CD4-positive, CD25-positive, alpha-beta regulatory T cell (primary cell): ENCODE results near the gene SV2B. TPM values are rescaled to one million over a fixed set of nuclear protein-coding genes. Genes with fewer than 3 reads are reported as not detected.

Source experiments
- ATAC-seq, 2 donors: fragments of 150-1000 bp; cut with Tn5 transposase; one replicate each; pipeline ENCODE4 v1.10.0; 2021; ENCODE audit warnings: low read depth in 2 of 2, moderate number of reproducible peaks in 2 of 2, moderate library complexity in 1 of 2
- DNase-seq, 3 donors: peaks; one replicate each; pipeline versions ENCODE4 v3.0.0 to v3.0.0-alpha.2; 2012 to 2022; ENCODE audit warnings: mixed read lengths in 1 of 3
- H3K27ac ChIP-seq: one replicate; pipeline ENCODE4 v1.7.0; 2013; ENCODE audit warnings: mild to moderate bottlenecking, low read length; ENCODE audit not compliant: insufficient read depth, poor library complexity, severe bottlenecking
- H3K27me3 ChIP-seq: one replicate; pipeline ENCODE4 v1.7.0; 2013; ENCODE audit warnings: low read length; ENCODE audit not compliant: control insufficient read depth, insufficient read depth
- H3K36me3 ChIP-seq: one replicate; pipeline ENCODE4 v1.7.0; 2013; ENCODE audit warnings: mild to moderate bottlenecking, low read length, moderate library complexity; ENCODE audit not compliant: control insufficient read depth, insufficient read depth
- H3K4me1 ChIP-seq: 2 replicates; pipeline ENCODE4 v1.7.0; 2013; ENCODE audit warnings: mild to moderate bottlenecking, low read length; ENCODE audit not compliant: insufficient read depth, control insufficient read depth, poor library complexity, severe bottlenecking
- H3K4me3 ChIP-seq: one replicate; pipeline ENCODE4 v1.7.0; 2013; ENCODE audit warnings: low read depth, mild to moderate bottlenecking, low read length, moderate library complexity
- H3K9me3 ChIP-seq, 2 experiments: 1 replicate in 1 of 2; 2 replicates in 1 of 2; pipeline ENCODE4 v1.7.0; 2013; ENCODE audit warnings: low read length in 2 of 2, mild to moderate bottlenecking in 1 of 2, moderate library complexity in 1 of 2; ENCODE audit not compliant: control insufficient read depth in 2 of 2
- H3K27ac Mint-ChIP-seq, 3 donors: one replicate each; pipeline ENCODE4 v1.8.0; 2020 to 2022; ENCODE audit warnings: mild to moderate bottlenecking in 3 of 3, mixed read lengths in 3 of 3, moderate library complexity in 2 of 3
- H3K27me3 Mint-ChIP-seq: one replicate; pipeline ENCODE4 v1.8.0; 2022; ENCODE audit warnings: mild to moderate bottlenecking, mixed read lengths
- H3K36me3 Mint-ChIP-seq: one replicate; pipeline ENCODE4 v1.8.0; 2020; ENCODE audit warnings: mixed read lengths
- H3K4me1 Mint-ChIP-seq, 4 donors: one replicate each; pipeline ENCODE4 v1.8.0; 2020 to 2022; ENCODE audit warnings: mixed read lengths in 4 of 4, mild to moderate bottlenecking in 1 of 4
- H3K4me3 Mint-ChIP-seq, 4 donors: one replicate each; pipeline ENCODE4 v1.8.0; 2020 to 2022; ENCODE audit warnings: mild to moderate bottlenecking in 4 of 4, mixed read lengths in 4 of 4, moderate library complexity in 3 of 4
- H3K9me3 Mint-ChIP-seq, 7 donors: one replicate each; pipeline ENCODE4 v1.8.0; 2020 to 2022; ENCODE audit warnings: mixed read lengths in 7 of 7, mild to moderate bottlenecking in 3 of 7, moderate library complexity in 2 of 7
- polyA plus RNA-seq, 4 donors: library from polyadenylated mRNA; unstranded; fragments of 300-500 nt; fragmentation: Illumina TruSeq; gene quantifications; one replicate each; pipeline ENCODE4 v1.2.3, GENCODE V29; 2021
- total RNA-seq: library from RNA; stranded (reverse); gene quantifications from one replicate; pipeline ENCODE4 v1.2.3, GENCODE V29; 2022

The SV2B gene
- total and polyA plus RNA-seq, 5 donors from 2014 or later = 0.06 TPM; not detected in 4

DNA sequence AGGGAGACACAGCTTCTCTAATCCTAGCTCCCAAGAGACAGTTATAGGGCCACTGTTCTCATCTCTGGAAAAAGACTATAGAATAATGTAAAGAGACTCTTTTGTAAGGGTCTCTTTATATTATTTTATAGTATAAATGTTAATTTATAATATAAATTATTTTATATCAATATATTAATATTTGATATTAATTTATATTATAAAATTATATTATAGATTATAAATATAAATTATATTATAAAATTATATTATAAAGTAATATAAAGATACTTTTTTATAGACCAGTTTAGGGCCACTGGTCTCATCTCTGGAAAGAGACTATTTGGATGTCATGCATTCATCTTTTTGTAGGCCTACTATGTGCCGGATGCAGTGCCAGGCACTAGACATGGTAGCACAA, 53.9 kb downstream of the SV2B start:
- ATAC-seq (no peak), DNase-seq (no peak)
- Histone ChIP-seq H3K27me3 (peaks cover 11% of the 10 kb centered on the region), H3K36me3 (no peaks in the 10 kb centered on the region), H3K4me3 (no peak overlapping the region), H3K9me3 (no peaks in the 10 kb centered on the region), H3K4me1 (no peaks in the 10 kb centered on the region), H3K27ac (no peak overlapping the region)
- Mint-ChIP-seq H3K27ac (no peak overlapping the region), H3K36me3 (no peaks in the 10 kb centered on the region), H3K27me3 (peaks cover 30% of the 10 kb centered on the region), H3K4me3 (no peak overlapping the region), H3K9me3 (peaks cover 0 to 1% (median 0%) of the 10 kb centered on the region in 7 donors), H3K4me1 (no peaks in the 10 kb centered on the region)

DNA sequence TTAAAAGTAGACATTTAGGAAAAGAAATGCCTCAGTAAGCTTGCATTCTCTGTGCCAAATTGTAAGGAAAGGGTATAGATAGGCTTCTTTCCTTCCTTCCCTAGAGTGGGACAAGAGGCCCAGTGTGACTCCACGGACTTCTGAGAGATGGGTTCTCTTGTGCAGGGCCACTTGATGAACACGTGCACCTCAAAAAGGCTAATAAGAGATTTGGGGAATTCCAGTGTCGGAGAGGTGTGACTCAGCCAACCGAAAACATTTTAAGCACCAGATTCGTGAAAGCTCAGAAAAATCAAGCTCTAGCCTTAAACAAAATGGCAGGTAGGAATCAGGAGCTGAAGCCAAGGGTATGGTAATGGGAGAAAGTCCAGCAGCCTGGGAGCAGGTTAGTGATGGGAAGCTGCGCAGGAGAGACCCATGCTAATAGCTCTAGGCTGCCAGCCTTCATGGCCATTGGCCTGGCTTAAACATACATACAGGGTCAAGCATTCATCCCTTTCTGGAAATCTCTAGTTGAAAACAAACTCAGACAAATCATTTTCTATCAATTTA, 56.2 kb downstream of the SV2B start:
- Mint-ChIP-seq H3K27ac (no peak overlapping the region), H3K9me3 (no peaks in the 10 kb centered on the region), H3K4me1 (no peaks in the 10 kb centered on the region), H3K4me3 (no peak overlapping the region), H3K36me3 (no peaks in the 10 kb centered on the region), H3K27me3 (peaks cover 20% of the 10 kb centered on the region)
- no peaks in the 10 kb centered on the region for H3K9me3 ChIP-seq
- DNase-seq (no peak), ATAC-seq (no peak)
- H3K36me3 ChIP-seq = no peaks in the 10 kb centered on the region
- H3K4me3 ChIP-seq = no peak overlapping the region
- H3K27me3 ChIP-seq = peaks cover 11% of the 10 kb centered on the region
- H3K4me1 ChIP-seq = no peaks in the 10 kb centered on the region
- H3K27ac ChIP-seq = no peak overlapping the region

DNA sequence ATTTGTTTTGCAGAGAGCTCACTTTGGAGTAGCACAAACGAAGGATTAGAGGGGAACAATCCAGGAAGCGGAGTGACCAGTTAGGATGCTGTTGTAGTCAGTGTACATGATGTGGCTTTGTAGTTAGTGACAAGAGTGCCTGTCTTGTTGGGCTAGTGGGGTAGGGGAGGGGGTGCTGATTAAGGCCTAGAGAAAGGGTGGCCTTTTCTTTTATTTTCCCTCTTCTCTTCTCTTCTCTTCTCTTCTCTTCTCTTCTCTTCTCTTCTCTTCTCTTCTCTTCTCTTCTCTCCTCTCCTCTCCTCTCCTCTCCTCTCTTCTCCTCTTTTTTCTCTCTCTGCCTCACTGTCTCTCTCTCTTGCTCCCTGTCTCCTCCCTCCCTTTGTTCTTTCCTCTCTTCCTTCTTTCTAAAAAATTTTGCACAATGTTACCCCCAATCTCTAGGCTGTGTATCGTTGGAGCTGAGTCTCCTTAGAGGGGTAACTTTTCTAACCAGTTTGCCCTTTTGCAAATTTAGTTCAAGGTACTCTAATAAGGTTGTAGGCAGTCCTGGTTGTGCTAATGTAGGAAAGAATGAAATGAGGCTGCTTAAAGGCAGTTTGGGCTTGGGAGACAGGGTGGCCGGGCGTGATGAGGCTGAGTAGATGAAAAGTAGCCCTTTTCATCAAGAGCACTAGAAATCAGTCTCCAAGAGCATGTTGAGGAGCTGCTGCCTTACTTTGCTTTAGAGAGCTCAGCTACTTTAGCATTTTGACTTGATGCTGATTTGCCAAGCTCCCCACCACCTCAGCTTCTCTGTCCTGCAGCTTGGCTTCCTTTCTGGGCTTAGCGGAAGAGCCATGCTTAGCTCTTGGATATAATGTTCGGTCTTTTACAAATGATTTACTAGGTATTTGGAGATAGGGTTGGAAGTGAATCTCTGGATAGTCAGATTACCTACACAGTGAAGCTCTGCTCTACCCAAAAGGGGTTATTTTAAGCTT, 58.6 kb downstream of the SV2B start:
- peaks cover 5% of the 10 kb centered on the region for H3K27me3 ChIP-seq
- H3K4me3 Mint-ChIP-seq = no peak overlapping the region
- H3K36me3 Mint-ChIP-seq = no peaks in the 10 kb centered on the region
- DNase-seq (no peak), ATAC-seq (no peak)
- no peaks in the 10 kb centered on the region for H3K36me3 ChIP-seq
- peaks cover 16% of the 10 kb centered on the region for H3K27me3 Mint-ChIP-seq
- no peak overlapping the region for H3K27ac ChIP-seq
- H3K9me3 ChIP-seq = no peaks in the 10 kb centered on the region
- no peaks in the 10 kb centered on the region for H3K4me1 ChIP-seq
- H3K27ac Mint-ChIP-seq = no peak overlapping the region
- peaks cover 0 to 3% (median 0%) of the 10 kb centered on the region in 7 donors for H3K9me3 Mint-ChIP-seq
- H3K4me1 Mint-ChIP-seq = no peaks in the 10 kb centered on the region
- H3K4me3 ChIP-seq = no peak overlapping the region

DNA sequence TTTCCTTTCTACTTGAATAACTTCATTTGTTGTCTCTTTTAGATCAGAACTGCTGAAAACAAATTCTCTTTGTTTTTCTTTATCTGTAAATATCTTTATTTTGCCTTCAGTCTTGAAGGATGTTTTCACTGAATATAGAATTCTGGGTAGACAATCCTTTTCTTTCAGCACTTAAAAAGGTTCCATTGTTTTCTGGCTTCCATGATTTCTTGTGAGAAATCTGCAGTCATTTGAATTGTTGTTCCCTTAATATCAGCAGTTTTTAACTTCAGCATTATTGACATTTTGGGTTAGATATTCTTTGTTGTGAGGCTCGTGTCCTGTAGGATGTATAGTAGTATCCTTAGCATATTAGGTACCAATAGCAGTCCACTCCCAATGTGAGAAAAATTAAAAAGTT, 65.8 kb downstream of the SV2B start:
- no peaks in the 10 kb centered on the region for H3K36me3 Mint-ChIP-seq
- no peak overlapping the region for H3K27ac ChIP-seq
- ATAC-seq (no peak), DNase-seq (no peak)
- H3K9me3 ChIP-seq = peaks cover 14 to 23% of the 10 kb centered on the region in 2 experiments
- H3K4me1 Mint-ChIP-seq = no peaks in the 10 kb centered on the region
- no peak overlapping the region for H3K4me3 Mint-ChIP-seq
- H3K27ac Mint-ChIP-seq = peak overlapping the region in 1 of 3 donors; percentile 58
- H3K9me3 Mint-ChIP-seq = peaks cover 0 to 33% (median 11%) of the 10 kb centered on the region in 7 donors
- no peaks in the 10 kb centered on the region for H3K4me1 ChIP-seq
- H3K27me3 ChIP-seq = peaks cover 1% of the 10 kb centered on the region
- H3K27me3 Mint-ChIP-seq = peaks cover 9% of the 10 kb centered on the region
- H3K36me3 ChIP-seq = no peaks in the 10 kb centered on the region
- H3K4me3 ChIP-seq = no peak overlapping the region

DNA sequence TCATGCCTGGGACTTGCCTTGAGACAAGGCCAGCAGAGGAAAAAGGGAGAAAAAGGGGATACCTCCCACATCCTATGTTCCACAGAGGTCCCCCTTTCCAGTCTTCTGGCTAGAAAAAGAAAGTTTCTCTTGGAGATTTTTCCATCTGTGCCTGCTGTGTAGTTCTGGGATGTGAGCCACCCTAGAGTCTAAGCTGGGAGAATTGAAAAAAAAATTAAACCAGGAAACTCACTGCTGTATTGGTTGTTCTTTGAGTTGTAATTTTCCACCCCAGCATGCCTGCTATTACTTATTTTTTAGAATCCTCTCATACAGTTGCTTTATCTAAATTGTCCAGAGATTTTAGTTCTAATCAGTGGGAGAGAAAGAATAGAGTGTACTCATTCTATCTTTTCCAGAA, 68.4 kb downstream of the SV2B start:
- Mint-ChIP-seq H3K36me3 (no peaks in the 10 kb centered on the region), H3K9me3 (peaks cover 0 to 33% (median 9%) of the 10 kb centered on the region in 7 donors), H3K27me3 (peaks cover 19% of the 10 kb centered on the region), H3K27ac (no peak overlapping the region), H3K4me1 (no peaks in the 10 kb centered on the region), H3K4me3 (no peak overlapping the region)
- Histone ChIP-seq H3K27me3 (peaks cover 1% of the 10 kb centered on the region), H3K9me3 (peaks cover 14 to 23% of the 10 kb centered on the region in 2 experiments), H3K4me1 (no peaks in the 10 kb centered on the region), H3K4me3 (no peak overlapping the region), H3K36me3 (no peaks in the 10 kb centered on the region), H3K27ac (no peak overlapping the region)
- ATAC-seq (no peak), DNase-seq (no peak)

DNA sequence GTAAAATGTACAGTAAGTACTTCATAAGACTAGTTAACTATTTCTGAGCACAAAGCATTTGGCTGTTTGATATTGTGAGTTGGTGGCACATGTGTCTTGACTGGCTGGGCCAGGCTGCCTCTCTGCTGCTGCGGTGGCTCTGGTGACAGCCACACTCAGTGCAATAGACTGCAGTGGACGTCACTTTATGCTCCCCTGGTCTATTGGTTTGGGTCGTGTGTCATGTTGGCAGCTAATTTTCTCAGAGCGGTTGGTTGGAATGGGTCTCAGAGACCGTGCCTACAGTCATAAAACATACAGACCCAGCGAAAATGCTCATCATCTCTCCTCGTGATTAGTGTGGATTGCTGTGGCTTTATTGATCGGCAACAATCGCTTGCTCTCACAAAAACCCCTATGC, 71.3 kb downstream of the SV2B start:
- ATAC-seq (no peak), DNase-seq (no peak)
- H3K4me3 Mint-ChIP-seq = no peak overlapping the region
- no peaks in the 10 kb centered on the region for H3K4me1 ChIP-seq
- peaks cover 14% of the 10 kb centered on the region for H3K27me3 Mint-ChIP-seq
- peaks cover 6 to 12% of the 10 kb centered on the region in 2 experiments for H3K9me3 ChIP-seq
- no peaks in the 10 kb centered on the region for H3K36me3 ChIP-seq
- peaks cover 0 to 16% (median 3%) of the 10 kb centered on the region in 7 donors for H3K9me3 Mint-ChIP-seq
- no peaks in the 10 kb centered on the region for H3K36me3 Mint-ChIP-seq
- peak overlapping the region in 1 of 3 donors; percentile 29 for H3K27ac Mint-ChIP-seq
- H3K27ac ChIP-seq = no peak overlapping the region
- no peak overlapping the region for H3K4me3 ChIP-seq
- peaks cover 1% of the 10 kb centered on the region for H3K27me3 ChIP-seq
- no peaks in the 10 kb centered on the region for H3K4me1 Mint-ChIP-seq

DNA sequence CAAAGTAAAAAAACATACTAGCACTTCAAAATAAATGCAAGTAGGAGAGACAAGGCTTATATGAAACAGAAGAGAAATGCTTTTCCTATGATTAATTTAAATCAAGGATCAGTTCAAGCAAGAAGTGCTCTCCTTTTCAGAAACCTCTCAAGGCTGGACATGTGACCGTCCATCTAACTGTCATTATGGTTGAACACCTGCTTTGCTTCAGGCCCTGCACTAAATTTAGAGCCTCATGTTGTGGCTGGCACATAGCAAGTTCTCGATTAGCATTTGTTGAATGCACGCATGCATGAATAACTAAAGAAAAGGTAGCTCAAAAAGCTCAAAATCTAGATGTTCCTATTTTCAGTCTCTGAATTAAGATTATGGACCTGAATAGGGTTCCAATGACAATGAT, 82.0 kb downstream of the SV2B start:
- Histone ChIP-seq H3K4me3 (no peak overlapping the region), H3K4me1 (no peaks in the 10 kb centered on the region), H3K27me3 (peaks cover 18% of the 10 kb centered on the region), H3K27ac (no peak overlapping the region), H3K36me3 (no peaks in the 10 kb centered on the region), H3K9me3 (no peaks in the 10 kb centered on the region)
- Mint-ChIP-seq H3K4me3 (no peak overlapping the region), H3K9me3 (peaks cover 0 to 2% (median 0%) of the 10 kb centered on the region in 7 donors), H3K27ac (no peak overlapping the region), H3K36me3 (no peaks in the 10 kb centered on the region), H3K27me3 (peaks cover 9% of the 10 kb centered on the region), H3K4me1 (no peaks in the 10 kb centered on the region)
- DNase-seq (no peak), ATAC-seq (no peak)
